Activated effector memory CD4-positive, alpha-beta T cell treated with Interleukin-2 at 50 U/mL for 16 hours (primary cell): ENCODE results near the gene DCANP1.
A peak's percentile ranks its signal among the peaks of the same experiment; 100 is the strongest.

Experiments used
- DNase-seq: peaks from one replicate; pipeline ENCODE4 v3.0.0-alpha.2; 2020

Gene DCANP1

DNA sequence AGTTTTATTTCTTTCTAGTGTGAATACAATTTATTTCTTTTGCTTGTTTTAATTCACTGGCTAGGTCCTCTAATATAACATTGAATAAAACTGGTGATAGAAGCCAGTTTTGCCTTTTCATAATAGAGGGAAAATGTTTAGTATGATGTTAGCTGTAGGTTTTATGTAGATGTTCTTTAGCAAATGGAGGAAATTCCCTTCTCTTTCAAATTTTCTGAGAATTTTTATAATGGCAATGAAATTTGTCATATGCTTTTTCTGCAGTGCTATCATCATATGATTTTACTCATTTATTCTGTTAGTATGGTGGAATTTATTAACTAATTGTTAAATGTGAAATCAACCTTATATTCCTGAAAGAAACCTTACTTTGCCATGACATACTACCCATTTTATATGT lies 30.1 kb downstream of the DCANP1 start:
- DNase-seq: no peak

DNA sequence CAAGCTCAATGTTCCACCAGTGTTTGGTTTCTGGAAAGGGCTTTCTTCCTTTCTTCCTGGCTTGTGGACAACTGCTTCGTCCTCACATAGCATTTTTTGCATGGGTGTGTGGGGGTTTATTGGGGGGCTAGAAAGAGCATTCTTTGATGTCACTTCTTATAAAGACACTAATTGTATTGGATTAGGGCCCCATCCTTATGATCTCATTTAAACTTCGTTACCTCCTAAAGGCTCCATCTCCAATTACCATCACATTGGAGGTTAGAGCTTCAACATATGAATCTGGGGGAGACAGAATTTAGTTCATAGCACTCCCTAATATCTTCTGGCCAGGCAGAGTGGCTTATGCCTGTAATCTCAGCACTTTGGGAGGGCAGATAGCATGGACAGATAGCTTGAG lies 42.1 kb downstream of the DCANP1 start:
- DNase-seq: no peak

DNA sequence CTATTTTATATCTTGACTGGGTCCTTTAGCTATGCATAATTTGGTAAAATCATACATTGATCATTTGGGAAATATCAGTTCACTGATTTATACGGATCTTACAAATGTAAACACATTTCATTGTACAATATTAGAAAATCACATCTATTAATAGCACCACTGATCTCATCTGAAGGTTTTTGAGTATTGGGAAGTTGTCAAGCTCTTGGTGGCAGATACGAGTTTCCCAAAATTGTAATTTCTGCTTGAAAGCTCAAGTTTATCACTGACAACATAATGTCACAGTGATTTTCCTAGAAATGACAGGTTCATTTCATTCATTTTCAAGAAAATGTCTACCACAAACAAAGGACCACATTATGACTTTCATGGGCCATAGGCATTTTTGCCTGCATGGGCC lies 45.1 kb downstream of the DCANP1 start:
- no peak for DNase-seq

DNA sequence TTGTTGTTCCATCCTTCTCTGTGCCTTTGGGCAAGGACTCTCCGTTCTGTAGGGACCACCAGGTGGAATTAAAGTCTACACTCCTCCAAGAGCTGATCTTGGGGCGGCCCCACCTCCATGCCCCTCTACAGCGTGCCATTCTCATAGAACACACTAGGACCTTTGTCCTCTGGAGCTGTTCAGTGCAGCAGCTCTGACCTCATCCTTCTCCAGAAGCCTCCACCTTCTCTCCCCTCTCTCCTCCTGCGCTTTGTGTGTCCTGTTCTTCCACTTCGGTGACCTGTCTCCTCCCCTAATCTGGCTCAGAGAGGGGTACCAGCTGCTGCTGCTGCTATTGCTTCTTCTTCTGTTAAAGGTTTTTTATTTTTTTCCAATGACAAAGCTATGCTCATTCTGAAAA lies 46.3 kb downstream of the DCANP1 start:
- no peak for DNase-seq

DNA sequence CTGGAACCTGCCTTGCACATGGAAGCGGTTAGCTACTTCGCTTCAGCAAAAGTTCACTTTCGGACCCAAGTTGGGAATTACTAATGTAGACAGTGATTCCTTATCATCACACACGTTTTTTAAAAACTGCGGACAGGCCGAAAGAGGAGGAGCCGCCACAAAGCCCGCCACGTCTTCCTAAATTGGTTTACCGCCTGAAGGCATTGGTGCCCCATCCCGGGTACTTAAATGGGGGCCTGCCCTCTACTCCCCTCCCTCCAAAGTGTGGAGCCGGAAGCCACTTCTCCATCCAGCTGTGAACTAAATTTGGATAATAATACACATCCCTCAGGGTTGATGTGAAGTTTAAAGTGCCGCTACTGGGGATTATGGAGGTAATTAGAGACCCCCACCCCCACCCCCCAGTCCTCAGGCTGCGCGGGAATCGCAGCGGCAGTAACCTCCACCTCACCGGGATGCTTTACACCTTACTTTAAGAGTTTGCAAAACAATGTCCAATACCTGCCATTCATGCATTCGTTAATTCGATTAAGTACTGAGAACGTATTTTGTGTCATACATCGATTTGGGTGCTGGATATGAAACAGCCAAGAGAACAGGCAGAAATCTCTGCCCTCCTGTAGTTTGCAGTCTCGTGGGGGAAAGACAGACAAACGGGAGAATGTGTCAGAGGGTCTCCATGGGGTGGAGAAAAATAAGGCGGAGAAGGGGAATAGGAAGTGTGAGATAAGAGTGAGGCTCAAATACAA lies 47.2 kb downstream of the DCANP1 start:
- DNase-seq: no peak

DNA sequence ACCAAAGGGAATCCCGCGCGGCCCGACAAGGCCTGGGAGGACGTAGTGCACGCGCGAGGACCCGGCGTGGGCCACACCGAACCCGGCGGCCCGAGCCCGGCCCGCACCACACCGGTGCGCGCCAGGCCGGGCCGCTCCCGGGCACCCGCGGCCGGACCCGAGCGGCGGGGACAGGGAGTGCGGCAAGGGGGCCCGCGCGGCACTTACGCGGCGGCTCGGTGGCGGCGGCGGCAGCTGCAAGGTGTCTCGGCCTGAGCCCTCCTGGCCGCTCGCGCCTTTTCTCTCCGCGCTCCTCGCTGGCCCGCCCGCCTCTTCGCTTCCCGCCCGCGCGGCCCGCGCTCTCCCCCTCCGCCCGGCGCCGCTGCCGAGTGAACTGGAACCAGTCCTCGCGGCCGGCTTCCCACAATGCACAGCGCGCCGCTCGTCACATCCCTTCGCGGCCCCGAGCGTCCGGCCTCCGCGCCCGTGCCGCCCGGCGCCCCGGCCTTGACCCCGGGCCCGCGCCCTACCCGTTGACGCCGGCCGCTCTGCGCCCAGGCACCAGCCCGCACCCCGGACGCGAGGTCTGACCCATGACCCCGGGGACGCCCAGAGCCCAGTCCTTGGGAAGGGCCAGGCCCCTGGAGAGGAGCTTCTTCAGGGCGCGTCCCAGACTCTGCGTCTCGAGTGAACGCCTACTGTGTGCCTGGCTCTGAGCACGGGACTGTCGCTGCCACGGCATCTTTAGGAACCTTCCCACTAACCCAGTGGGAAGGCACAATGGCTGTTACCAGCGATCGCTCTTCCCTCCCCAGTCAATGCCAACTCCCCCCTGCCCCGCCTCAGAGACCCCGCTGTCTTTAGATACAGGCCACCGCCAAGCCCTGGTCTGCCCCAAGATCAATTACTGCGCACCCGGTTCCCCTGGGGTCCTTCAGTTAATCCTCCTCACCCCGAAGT lies 48.0 kb downstream of the DCANP1 start, which contains the start of gene MACROH2A1:
Gene MACROH2A1 (minus strand): TSS at position 377 of the 939 bp plus-strand sequence. CDS start 10,138 bp downstream, outside the sequence.
- peak; percentile 71 for DNase-seq

DNA sequence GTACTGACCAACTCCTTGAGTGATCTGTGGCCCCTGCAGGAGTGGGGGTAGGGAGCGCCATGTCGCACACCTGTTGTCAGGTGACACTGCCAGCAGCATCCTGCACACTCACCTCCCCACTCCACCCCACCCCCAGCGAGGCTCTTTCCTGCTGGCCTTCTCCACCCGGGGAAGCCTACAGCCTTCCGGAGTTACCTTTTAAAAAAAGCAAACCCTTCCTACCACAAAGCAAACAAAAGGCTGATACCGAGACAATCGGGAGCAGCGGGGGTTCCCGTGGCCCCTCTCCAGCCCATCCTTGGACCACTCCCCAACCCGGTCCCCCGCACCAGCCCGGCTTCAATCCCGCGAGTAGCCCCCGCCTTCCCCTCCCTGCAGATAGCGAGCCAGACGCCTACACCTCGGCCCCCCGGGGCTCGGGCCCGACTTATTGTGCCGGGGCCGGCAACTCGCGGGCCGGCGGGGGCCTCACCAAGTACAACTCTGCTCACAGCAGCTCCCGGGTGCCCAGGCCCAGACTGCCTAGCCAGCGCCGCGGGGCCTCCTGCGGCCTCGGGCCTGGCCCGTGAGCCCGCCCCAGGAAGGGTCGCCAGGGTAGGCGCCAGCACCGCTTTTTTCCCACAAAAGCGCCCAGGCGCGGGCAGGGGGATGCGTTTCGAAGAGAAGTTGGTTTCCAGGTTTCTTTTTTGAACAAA lies 48.8 kb downstream of the DCANP1 start:
- DNase-seq: peak; percentile 36

DNA sequence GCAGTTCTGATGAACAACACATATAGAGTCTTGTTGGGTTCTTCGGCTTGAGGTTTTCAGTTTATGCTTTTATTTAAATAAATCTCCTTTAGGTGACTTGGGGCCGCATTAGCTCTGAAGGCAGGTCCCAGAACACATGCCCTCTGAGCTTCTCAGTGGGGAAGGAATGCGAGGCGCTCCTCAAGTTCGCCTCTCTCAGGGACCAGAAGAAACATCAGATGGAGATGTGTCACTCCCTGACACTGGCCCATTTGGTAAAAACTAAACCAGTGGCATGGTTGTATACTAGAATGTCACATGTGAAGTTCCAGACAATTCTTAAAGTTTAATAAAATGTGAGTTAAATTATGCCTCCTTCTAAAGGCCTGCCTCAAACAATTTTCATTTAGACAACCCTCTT lies 50.1 kb downstream of the DCANP1 start:
- no peak for DNase-seq

DNA sequence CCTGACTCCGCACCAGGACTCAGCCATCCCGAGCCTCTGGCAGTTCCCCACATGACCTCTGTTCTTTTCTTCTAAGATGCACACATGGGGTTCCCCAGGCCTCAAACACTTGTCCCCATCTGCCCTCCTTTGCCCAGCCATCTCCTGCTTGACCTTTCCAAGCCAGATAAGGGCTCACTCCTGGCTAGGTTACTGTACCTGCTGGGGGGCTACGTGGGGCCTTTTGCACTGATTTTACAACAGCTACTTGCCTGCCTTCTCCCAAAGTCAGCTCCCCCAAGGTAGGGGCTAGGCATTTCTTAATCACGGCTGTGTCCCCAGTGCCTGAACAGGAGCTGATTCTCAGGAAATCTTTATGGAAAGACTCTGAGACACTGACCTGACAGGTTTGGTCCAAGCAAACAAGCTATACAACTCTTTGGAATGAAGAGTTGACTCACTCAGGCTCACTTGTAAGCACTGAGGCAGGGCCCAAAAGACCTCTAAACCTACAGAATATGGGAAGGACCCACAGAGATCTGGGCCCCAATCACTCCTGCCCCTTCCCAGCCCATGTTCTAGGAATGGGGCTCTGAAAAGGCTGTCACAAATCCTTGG lies 50.6 kb downstream of the DCANP1 start:
- no peak for DNase-seq

DNA sequence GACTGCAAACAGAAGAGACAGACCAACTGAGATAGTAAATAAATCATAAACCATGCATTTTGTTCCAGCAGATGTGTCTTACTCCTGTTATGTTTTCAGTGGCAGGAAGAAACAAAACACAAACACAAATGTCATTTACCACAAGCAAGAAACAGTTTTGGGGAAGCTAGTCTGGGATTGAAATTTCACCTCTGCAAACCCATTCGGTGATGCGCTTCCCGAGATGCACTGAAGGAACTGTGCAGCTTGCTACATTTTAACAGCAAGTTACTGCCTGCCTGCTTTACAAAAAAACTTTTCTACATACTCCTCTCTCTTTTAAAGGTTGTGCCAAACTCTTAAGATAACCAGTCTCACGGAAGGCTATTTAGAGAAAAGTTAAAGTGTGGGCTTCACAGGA lies 51.3 kb downstream of the DCANP1 start:
- no peak for DNase-seq

DNA sequence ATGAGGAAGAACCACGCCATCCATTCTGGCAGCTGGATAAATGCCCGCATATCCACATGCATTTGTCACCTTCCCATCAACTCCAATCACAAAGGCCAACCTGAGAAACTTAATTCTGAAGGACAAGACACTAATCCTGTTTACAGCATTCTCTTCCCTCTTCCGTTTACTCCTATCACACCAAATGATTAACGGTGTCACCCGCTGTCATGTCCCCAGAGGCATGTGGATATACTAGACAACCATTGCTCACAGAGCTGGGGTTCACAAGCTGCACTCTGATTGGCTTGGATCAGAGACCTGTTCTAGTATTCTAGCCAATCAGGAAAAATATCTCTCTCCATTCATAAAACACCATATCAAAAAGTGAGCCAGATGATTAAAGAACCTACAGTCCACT lies 51.7 kb downstream of the DCANP1 start:
- no peak for DNase-seq
